Fibroblast of lung (primary cell): ENCODE results near the gene FBLIM1. TPM values are rescaled to one million over a fixed set of nuclear protein-coding genes. Genes with fewer than 3 reads are reported as not detected.

ENCODE experiments used
- DNase-seq, 2 donors: peaks; one replicate each; pipeline versions ENCODE4 v3.0.0 to v3.0.0-alpha.2; 2010; ENCODE audit warnings: low read depth in 2 of 2
- H2AFZ ChIP-seq: 2 replicates; pipeline ENCODE4 v1.5.1; 2012; ENCODE audit warnings: low read length, control low read depth, inconsistent platforms
- H3K27ac ChIP-seq: 2 replicates; pipeline ENCODE4 v1.5.1; 2011; ENCODE audit warnings: low read length, control low read depth; ENCODE audit not compliant: insufficient read depth
- H3K27me3 ChIP-seq: 2 replicates; pipeline ENCODE4 v1.5.1; 2011; ENCODE audit warnings: mild to moderate bottlenecking, low read length; ENCODE audit not compliant: control insufficient read depth, insufficient read depth
- H3K36me3 ChIP-seq: 2 replicates; pipeline ENCODE4 v1.5.1; 2011; ENCODE audit warnings: low read length; ENCODE audit not compliant: control insufficient read depth, insufficient read depth
- H3K4me1 ChIP-seq: 2 replicates; pipeline ENCODE4 v1.5.1; 2011; ENCODE audit warnings: low read length; ENCODE audit not compliant: control insufficient read depth, insufficient read depth; ENCODE audit errors: extremely low read depth
- H3K4me2 ChIP-seq: 2 replicates; pipeline ENCODE4 v1.5.1; 2011; ENCODE audit warnings: low read length, control low read depth; ENCODE audit not compliant: insufficient read depth; ENCODE audit errors: extremely low read depth
- H3K4me3 ChIP-seq, 4 experiments: fragments of 200-600 bp in 1 of 4; sonication (generic) in 1 of 4; replicated peaks in 1 of 4; 2 replicates each; pipeline ENCODE4 v1.5.1; 2011 to 2016; ENCODE audit warnings: low read length in 4 of 4, low read depth in 3 of 4, mild to moderate bottlenecking in 3 of 4, control low read depth in 2 of 4, inconsistent platforms in 1 of 4, mixed read lengths in 1 of 4; ENCODE audit not compliant: insufficient read depth in 1 of 4; ENCODE audit errors: control extremely low read depth in 1 of 4
- H3K79me2 ChIP-seq: 2 replicates; pipeline ENCODE4 v1.5.1; 2012; ENCODE audit warnings: mild to moderate bottlenecking, low read length, inconsistent platforms; ENCODE audit not compliant: control insufficient read depth, insufficient read depth
- H3K9ac ChIP-seq: 2 replicates; pipeline ENCODE4 v1.5.1; 2011; ENCODE audit warnings: mild to moderate bottlenecking, low read length, control low read depth; ENCODE audit not compliant: insufficient read depth
- H3K9me3 ChIP-seq: 2 replicates; pipeline ENCODE4 v1.5.1; 2012; ENCODE audit warnings: low read depth, low read length; ENCODE audit not compliant: control insufficient read depth, insufficient read depth
- H4K20me1 ChIP-seq: 2 replicates; pipeline ENCODE4 v1.5.1; 2011; ENCODE audit warnings: low read length; ENCODE audit not compliant: control insufficient read depth, insufficient read depth; ENCODE audit errors: extremely low read depth
- EZH2 ChIP-seq: IDR thresholded peaks from 2 replicates; pipeline ENCODE4 v1.5.1; 2012; ENCODE audit warnings: low read length, control low read depth, mild to moderate bottlenecking; ENCODE audit errors: missing control alignments
- polyA plus RNA-seq, 2 donors: library from polyadenylated mRNA; depleted of rRNA in 1 of 2; stranded (reverse) in 1 of 2; unstranded in 1 of 2; fragments of >200 nt; gene quantifications; 2 replicates each; pipeline ENCODE4 v1.2.1, GENCODE V29; 2011 to 2012; ENCODE audit warnings: missing spikeins in 1 of 2
- total RNA-seq: library from RNA; depleted of rRNA; stranded (reverse); fragments of >200 nt; gene quantifications from 2 replicates; pipeline ENCODE4 v1.2.1, GENCODE V29; 2014
- TF ChIP-seq, protein P1 (sequence below), 2 donors: IDR thresholded peaks in 1 of 2; conservative IDR thresholded peaks in 1 of 2; 1 replicate in 1 of 2; 2 replicates in 1 of 2; pipeline ENCODE4 v1.5.1; 2011 to 2012; ENCODE audit warnings: low read length in 2 of 2, control low read depth in 1 of 2, inconsistent platforms in 1 of 2, low read depth in 1 of 2, mild to moderate bottlenecking in 1 of 2

Gene FBLIM1
- total and polyA plus RNA-seq, 2 donors (not counting 1 experiment from before 2014, with no cell fraction given) = 17.3 to 86.2 TPM

DNA sequence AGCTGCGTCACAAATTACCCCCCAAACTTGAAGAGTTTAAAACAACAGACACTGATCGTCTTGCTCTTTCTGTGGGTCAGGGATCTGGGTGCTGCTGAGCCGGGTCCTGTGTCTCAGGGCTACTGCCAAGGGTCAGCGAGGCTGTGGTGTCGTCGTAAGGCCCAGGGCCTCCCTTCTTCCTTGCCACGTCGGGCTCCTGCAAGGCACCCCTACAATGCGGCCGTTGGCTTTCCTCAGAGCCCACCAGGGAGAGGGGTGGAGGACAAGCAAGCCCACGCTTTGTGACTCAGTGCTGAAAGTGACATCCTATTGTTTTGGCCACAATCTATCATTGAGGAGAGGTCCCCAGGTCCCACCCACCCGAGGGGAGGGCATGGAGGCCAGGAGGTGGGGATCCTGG is 7.7 kb upstream of the FBLIM1 start:
- Histone ChIP-seq H3K79me2 (no peaks in the 10 kb centered on the region), H4K20me1 (no peaks in the 10 kb centered on the region), H2AFZ (no peak overlapping the region), H3K4me2 (no peak overlapping the region), H3K9ac (no peak overlapping the region), H3K27me3 (no peaks in the 10 kb centered on the region), H3K4me1 (no peaks in the 10 kb centered on the region), H3K36me3 (no peaks in the 10 kb centered on the region), H3K27ac (no peak overlapping the region), H3K9me3 (no peaks in the 10 kb centered on the region), H3K4me3 (no peak overlapping the region)
- TF ChIP-seq EZH2 = no peak
- TF ChIP-seq, protein P1, sequence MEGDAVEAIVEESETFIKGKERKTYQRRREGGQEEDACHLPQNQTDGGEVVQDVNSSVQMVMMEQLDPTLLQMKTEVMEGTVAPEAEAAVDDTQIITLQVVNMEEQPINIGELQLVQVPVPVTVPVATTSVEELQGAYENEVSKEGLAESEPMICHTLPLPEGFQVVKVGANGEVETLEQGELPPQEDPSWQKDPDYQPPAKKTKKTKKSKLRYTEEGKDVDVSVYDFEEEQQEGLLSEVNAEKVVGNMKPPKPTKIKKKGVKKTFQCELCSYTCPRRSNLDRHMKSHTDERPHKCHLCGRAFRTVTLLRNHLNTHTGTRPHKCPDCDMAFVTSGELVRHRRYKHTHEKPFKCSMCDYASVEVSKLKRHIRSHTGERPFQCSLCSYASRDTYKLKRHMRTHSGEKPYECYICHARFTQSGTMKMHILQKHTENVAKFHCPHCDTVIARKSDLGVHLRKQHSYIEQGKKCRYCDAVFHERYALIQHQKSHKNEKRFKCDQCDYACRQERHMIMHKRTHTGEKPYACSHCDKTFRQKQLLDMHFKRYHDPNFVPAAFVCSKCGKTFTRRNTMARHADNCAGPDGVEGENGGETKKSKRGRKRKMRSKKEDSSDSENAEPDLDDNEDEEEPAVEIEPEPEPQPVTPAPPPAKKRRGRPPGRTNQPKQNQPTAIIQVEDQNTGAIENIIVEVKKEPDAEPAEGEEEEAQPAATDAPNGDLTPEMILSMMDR (conservative IDR thresholded peaks at IDR 0.05 in 1 of 2, IDR thresholded peaks at IDR 0.05 in 1 of 2; ENCODE audit: low read depth in 1 of 2, low read length in 2 of 2) = no peak
- no peak for DNase-seq

DNA sequence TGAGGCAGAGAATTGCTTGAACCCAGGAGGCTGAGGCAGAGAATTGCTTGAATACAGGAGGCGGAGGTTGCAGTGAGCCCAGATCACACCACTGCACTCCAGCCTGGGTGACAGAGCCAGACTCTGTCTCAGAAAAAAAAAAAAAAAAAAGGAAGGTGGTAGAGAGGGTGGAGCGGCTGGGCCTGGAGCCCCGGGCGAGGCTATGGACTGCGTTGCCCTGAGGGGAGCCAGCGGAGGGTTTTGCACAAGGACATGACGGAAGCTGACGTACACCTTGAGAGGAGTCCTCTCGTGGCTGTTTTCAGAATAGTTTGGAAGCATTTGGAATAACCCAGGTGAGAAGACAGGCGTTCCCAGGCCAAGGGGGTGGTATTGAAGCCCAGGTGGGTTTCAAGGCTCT is 6.9 kb upstream of the FBLIM1 start:
- no peak overlapping the region for H2AFZ ChIP-seq
- no peak overlapping the region for H3K4me3 ChIP-seq
- no peaks in the 10 kb centered on the region for H4K20me1 ChIP-seq
- no peak overlapping the region for H3K9ac ChIP-seq
- H3K4me2 ChIP-seq = no peak overlapping the region
- H3K9me3 ChIP-seq = no peaks in the 10 kb centered on the region
- no peaks in the 10 kb centered on the region for H3K4me1 ChIP-seq
- H3K36me3 ChIP-seq = no peaks in the 10 kb centered on the region
- DNase-seq = no peak
- no peaks in the 10 kb centered on the region for H3K27me3 ChIP-seq
- no peak overlapping the region for H3K27ac ChIP-seq
- TF ChIP-seq, protein P1 (conservative IDR thresholded peaks at IDR 0.05 in 1 of 2, IDR thresholded peaks at IDR 0.05 in 1 of 2; ENCODE audit: low read depth in 1 of 2, low read length in 2 of 2) = no peak
- TF ChIP-seq EZH2 = no peak
- no peaks in the 10 kb centered on the region for H3K79me2 ChIP-seq

DNA sequence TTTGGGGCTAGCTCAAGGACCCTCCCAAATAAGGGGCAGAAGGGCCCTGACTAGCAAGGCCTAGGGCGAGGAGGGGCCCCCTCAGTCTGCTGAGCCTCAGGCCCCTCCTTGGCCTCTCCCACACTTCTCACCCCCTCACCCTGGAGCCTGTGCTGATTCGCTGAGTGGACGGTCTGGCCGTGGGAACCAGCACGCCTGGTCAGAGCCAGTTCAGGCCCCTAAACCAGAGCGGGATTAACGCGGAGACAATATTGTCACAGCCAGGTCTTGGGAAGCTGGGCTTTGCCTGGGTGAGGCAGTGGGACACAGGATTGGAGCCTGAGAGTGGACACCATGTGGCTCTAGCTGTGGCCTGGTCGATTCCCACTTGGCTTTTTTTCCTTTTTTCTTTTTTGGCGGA is 4.8 kb upstream of the FBLIM1 start:
- Histone ChIP-seq H3K9me3 (no peaks in the 10 kb centered on the region), H3K4me1 (peaks cover 7% of the 10 kb centered on the region), H3K27me3 (no peaks in the 10 kb centered on the region), H3K4me2 (no peak overlapping the region), H3K36me3 (no peaks in the 10 kb centered on the region), H3K4me3 (no peak overlapping the region), H3K79me2 (no peaks in the 10 kb centered on the region), H2AFZ (no peak overlapping the region), H4K20me1 (no peaks in the 10 kb centered on the region), H3K9ac (no peak overlapping the region), H3K27ac (no peak overlapping the region)
- TF ChIP-seq, protein P1 (conservative IDR thresholded peaks at IDR 0.05 in 1 of 2, IDR thresholded peaks at IDR 0.05 in 1 of 2; ENCODE audit: low read depth in 1 of 2, low read length in 2 of 2) = no peak
- TF ChIP-seq EZH2 = no peak
- no peak for DNase-seq
